ENCODE data around the gene THOC6. TPM values are rescaled to one million over a fixed set of nuclear protein-coding genes. Genes with fewer than 3 reads are reported as not detected.

THOC6 gene
- total RNA-seq, 1 donor from 2014 or later, result 16.6 TPM

- Histone ChIP-seq H3K27me3 (peaks cover 24% of the 10 kb centered on the region), H3K79me2 (ENCODE audit: low read depth) (no peaks in the 10 kb centered on the region), H4K20me1 (ENCODE audit: low read depth) (no peaks in the 10 kb centered on the region), H2AFZ (replicated peaks) (no peak overlapping the region), H3K27ac (no peak overlapping the region), H3F3A (ENCODE audit: low read depth) (peaks cover 5% of the 10 kb centered on the region), H3K9me3 (ENCODE audit: low read depth) (no peaks in the 10 kb centered on the region), H3K4me3 (no peak overlapping the region), H3K9ac (no peak overlapping the region), H3K4me2 (no peak overlapping the region), H3K36me3 (no peaks in the 10 kb centered on the region), H3K4me1 (peaks cover 4% of the 10 kb centered on the region)
- Mint-ChIP-seq H3K27ac (no peak overlapping the region), H3K9me3 (no peaks in the 10 kb centered on the region), H3K4me3 (no peak overlapping the region), H3K27me3 (ENCODE audit: insufficient read depth, low read depth) (peaks cover 9% of the 10 kb centered on the region), H3K4me1 (peaks cover 8% of the 10 kb centered on the region), H3K36me3 (no peaks in the 10 kb centered on the region)
- no peak for DNase-seq (ENCODE audit: low spot score)
- TF ChIP-seq, protein P1, sequence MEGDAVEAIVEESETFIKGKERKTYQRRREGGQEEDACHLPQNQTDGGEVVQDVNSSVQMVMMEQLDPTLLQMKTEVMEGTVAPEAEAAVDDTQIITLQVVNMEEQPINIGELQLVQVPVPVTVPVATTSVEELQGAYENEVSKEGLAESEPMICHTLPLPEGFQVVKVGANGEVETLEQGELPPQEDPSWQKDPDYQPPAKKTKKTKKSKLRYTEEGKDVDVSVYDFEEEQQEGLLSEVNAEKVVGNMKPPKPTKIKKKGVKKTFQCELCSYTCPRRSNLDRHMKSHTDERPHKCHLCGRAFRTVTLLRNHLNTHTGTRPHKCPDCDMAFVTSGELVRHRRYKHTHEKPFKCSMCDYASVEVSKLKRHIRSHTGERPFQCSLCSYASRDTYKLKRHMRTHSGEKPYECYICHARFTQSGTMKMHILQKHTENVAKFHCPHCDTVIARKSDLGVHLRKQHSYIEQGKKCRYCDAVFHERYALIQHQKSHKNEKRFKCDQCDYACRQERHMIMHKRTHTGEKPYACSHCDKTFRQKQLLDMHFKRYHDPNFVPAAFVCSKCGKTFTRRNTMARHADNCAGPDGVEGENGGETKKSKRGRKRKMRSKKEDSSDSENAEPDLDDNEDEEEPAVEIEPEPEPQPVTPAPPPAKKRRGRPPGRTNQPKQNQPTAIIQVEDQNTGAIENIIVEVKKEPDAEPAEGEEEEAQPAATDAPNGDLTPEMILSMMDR (IDR thresholded peaks at IDR 0.05), result no peak
- TF ChIP-seq EZH2 (IDR thresholded peaks at IDR 0.05) (no peak), EZH2phosphoT487 (IDR thresholded peaks at IDR 0.05) (no peak)
Measured at GRCh38 chr16:3063625-3064386, 40.0 kb downstream of the THOC6 start.

- H3K36me3 Mint-ChIP-seq, result no peaks in the 10 kb centered on the region
- no peak for DNase-seq (ENCODE audit: low spot score)
- H3K27me3 Mint-ChIP-seq (ENCODE audit: insufficient read depth, low read depth), result peaks cover 12% of the 10 kb centered on the region
- H3K36me3 ChIP-seq, result no peaks in the 10 kb centered on the region
- no peak for TF ChIP-seq EZH2 (IDR thresholded peaks at IDR 0.05)
- no peak within 1 kb of the TSS for H3K4me2 ChIP-seq
- no peaks in the 10 kb centered on the region for H4K20me1 ChIP-seq (ENCODE audit: low read depth)
- no peaks in the 10 kb centered on the region for H3F3A ChIP-seq (ENCODE audit: low read depth)
- H3K4me1 ChIP-seq, result no peaks in the 10 kb centered on the region
- peaks cover 16% of the 10 kb centered on the region for H3K27me3 ChIP-seq
- peak within 1 kb of the TSS; percentile 74 for H3K27ac Mint-ChIP-seq
- H3K9ac ChIP-seq, result no peak within 1 kb of the TSS
- no peaks in the 10 kb centered on the region for H3K9me3 Mint-ChIP-seq
- peaks cover under 1% of the 10 kb centered on the region for H3K4me1 Mint-ChIP-seq
- no peaks in the 10 kb centered on the region for H3K79me2 ChIP-seq (ENCODE audit: low read depth)
- H3K9me3 ChIP-seq (ENCODE audit: low read depth), result no peaks in the 10 kb centered on the region
- no peak within 1 kb of the TSS for H3K27ac ChIP-seq
- H2AFZ ChIP-seq (replicated peaks), result no peak within 1 kb of the TSS
- H3K4me3 ChIP-seq, result no peak within 1 kb of the TSS
- peak within 1 kb of the TSS; percentile 69 for H3K4me3 Mint-ChIP-seq
Measured at GRCh38 chr16:3065069-3065741, 41.4 kb downstream of the THOC6 start, which contains the start of gene IL32. Gene IL32 (plus strand): TSS chr16:3065640. CDS start chr16:3065812, 172 bp downstream.

- Histone ChIP-seq H3K9me3 (ENCODE audit: low read depth) (no peaks in the 10 kb centered on the region), H2AFZ (replicated peaks) (no peak overlapping the region), H3K4me2 (no peak overlapping the region), H3K27ac (no peak overlapping the region), H3K9ac (no peak overlapping the region), H3K36me3 (no peaks in the 10 kb centered on the region), H3K4me1 (no peaks in the 10 kb centered on the region), H4K20me1 (ENCODE audit: low read depth) (no peaks in the 10 kb centered on the region), H3K27me3 (peaks cover 9% of the 10 kb centered on the region), H3K4me3 (no peak overlapping the region), H3K79me2 (ENCODE audit: low read depth) (no peaks in the 10 kb centered on the region), H3F3A (ENCODE audit: low read depth) (no peaks in the 10 kb centered on the region)
- no peaks in the 10 kb centered on the region for H3K36me3 Mint-ChIP-seq
- no peaks in the 10 kb centered on the region for H3K4me1 Mint-ChIP-seq
- DNase-seq (ENCODE audit: low spot score), result no peak
- peak overlapping the region; percentile 69 for H3K4me3 Mint-ChIP-seq
- H3K9me3 Mint-ChIP-seq, result no peaks in the 10 kb centered on the region
- peaks cover 10% of the 10 kb centered on the region for H3K27me3 Mint-ChIP-seq (ENCODE audit: insufficient read depth, low read depth)
- H3K27ac Mint-ChIP-seq, result peak overlapping the region; percentile 74
- no peak for TF ChIP-seq EZH2phosphoT487 (IDR thresholded peaks at IDR 0.05)
- TF ChIP-seq, protein P1 (IDR thresholded peaks at IDR 0.05), result no peak
- TF ChIP-seq EZH2 (IDR thresholded peaks at IDR 0.05), result no peak
Measured at GRCh38 chr16:3065742-3066439, 42.1 kb downstream of the THOC6 start.

Data from neural progenitor cell (in vitro differentiated cells).